ENCODE measurements around the gene TLX3.
"Not testable (repeated sequence)": the region's sequence is repeated elsewhere in the genome, so short reads cannot be mapped to it uniquely, and the experiment has no call there.

Gene TLX3

GRCh38 chr5:171330021-171330420, 21.0 kb downstream of the TLX3 start:
- DNase-seq: no peak

- no peak for DNase-seq
Observed at GRCh38 chr5:171335616-171336015, 26.6 kb downstream of the TLX3 start.

GRCh38 chr5:171336521-171337209, 27.6 kb downstream of the TLX3 start:
- DNase-seq: peak; percentile 2 to 68

- no peak for DNase-seq
Observed at GRCh38 chr5:171337210-171337569, 28.1 kb downstream of the TLX3 start.

GRCh38 chr5:171340042-171340441, 31.0 kb downstream of the TLX3 start:
- no peak for DNase-seq

GRCh38 chr5:171340491-171340890, 31.4 kb downstream of the TLX3 start:
- no peak for DNase-seq

GRCh38 chr5:171342362-171343111, 33.5 kb downstream of the TLX3 start:
- DNase-seq: peak in 1 of 2 experiments; percentile 69

GRCh38 chr5:171344936-171345608, 36.0 kb downstream of the TLX3 start:
- no peak for DNase-seq

GRCh38 chr5:171351536-171352073, 42.6 kb downstream of the TLX3 start:
- no peak for DNase-seq

- no peak for DNase-seq
Observed at GRCh38 chr5:171355302-171355724, 46.3 kb downstream of the TLX3 start.

- no peak for DNase-seq
Observed at GRCh38 chr5:171357843-171358242, 48.8 kb downstream of the TLX3 start.

- DNase-seq: not testable (repeated sequence)
Observed at GRCh38 chr5:171361151-171361550, 52.1 kb downstream of the TLX3 start.

All from NCI-H526 (cell line).